HG03432 (cell line): ENCODE data around the gene BMPR2.
"Not testable (repeated sequence)": the region's sequence is repeated elsewhere in the genome, so short reads cannot be mapped to it uniquely, and the experiment has no call there.

ENCODE experiments used
- ATAC-seq: cut with Tn5 transposase; IDR thresholded peaks from one replicate; pipeline ENCODE4 v1.9.1; 2021; ENCODE audit warnings: mild to moderate bottlenecking, moderate library complexity; ENCODE audit not compliant: unreplicated experiment

The BMPR2 gene

GRCh38 chr2:202444000-202444399, 67.9 kb downstream of the BMPR2 start:
- no peak for ATAC-seq

GRCh38 chr2:202449344-202449743, 73.2 kb downstream of the BMPR2 start:
- no peak for ATAC-seq

- no peak for ATAC-seq
Observed at GRCh38 chr2:202450785-202451184, 74.7 kb downstream of the BMPR2 start.

GRCh38 chr2:202452744-202453143, 76.6 kb downstream of the BMPR2 start:
- no peak for ATAC-seq

GRCh38 chr2:202454536-202454935, 78.4 kb downstream of the BMPR2 start:
- no peak for ATAC-seq

GRCh38 chr2:202455114-202455513, 79.0 kb downstream of the BMPR2 start:
- no peak for ATAC-seq

GRCh38 chr2:202460119-202460518, 84.0 kb downstream of the BMPR2 start:
- ATAC-seq = no peak

GRCh38 chr2:202479090-202479489, 103.0 kb downstream of the BMPR2 start:
- no peak for ATAC-seq

- no peak for ATAC-seq
Observed at GRCh38 chr2:202479610-202480009, 103.5 kb downstream of the BMPR2 start.

GRCh38 chr2:202486351-202486750, 110.2 kb downstream of the BMPR2 start:
- no peak for ATAC-seq

GRCh38 chr2:202488671-202489070, 112.5 kb downstream of the BMPR2 start:
- ATAC-seq = no peak

- ATAC-seq = no peak
Observed at GRCh38 chr2:202490479-202490878, 114.4 kb downstream of the BMPR2 start.

- ATAC-seq = no peak
Observed at GRCh38 chr2:202491514-202491913, 115.4 kb downstream of the BMPR2 start.

- no peak for ATAC-seq
Observed at GRCh38 chr2:202494300-202495229, 118.4 kb downstream of the BMPR2 start.

- no peak for ATAC-seq
Observed at GRCh38 chr2:202495230-202495604, 119.1 kb downstream of the BMPR2 start.

- not testable (repeated sequence) for ATAC-seq
Observed at GRCh38 chr2:202496835-202497472, 120.8 kb downstream of the BMPR2 start.

- not testable (repeated sequence) for ATAC-seq
Observed at GRCh38 chr2:202497473-202497866, 121.3 kb downstream of the BMPR2 start.

- not testable (repeated sequence) for ATAC-seq
Observed at GRCh38 chr2:202499841-202500240, 123.7 kb downstream of the BMPR2 start.

- ATAC-seq = not testable (repeated sequence)
Observed at GRCh38 chr2:202503276-202503675, 127.1 kb downstream of the BMPR2 start.

- ATAC-seq = no peak
Observed at GRCh38 chr2:202508686-202509085, 132.6 kb downstream of the BMPR2 start.

GRCh38 chr2:202510911-202511310, 134.8 kb downstream of the BMPR2 start:
- ATAC-seq = no peak

GRCh38 chr2:202512176-202512575, 136.0 kb downstream of the BMPR2 start:
- no peak for ATAC-seq
